Measurements from ENCODE around the gene PGLYRP2.

DNA sequence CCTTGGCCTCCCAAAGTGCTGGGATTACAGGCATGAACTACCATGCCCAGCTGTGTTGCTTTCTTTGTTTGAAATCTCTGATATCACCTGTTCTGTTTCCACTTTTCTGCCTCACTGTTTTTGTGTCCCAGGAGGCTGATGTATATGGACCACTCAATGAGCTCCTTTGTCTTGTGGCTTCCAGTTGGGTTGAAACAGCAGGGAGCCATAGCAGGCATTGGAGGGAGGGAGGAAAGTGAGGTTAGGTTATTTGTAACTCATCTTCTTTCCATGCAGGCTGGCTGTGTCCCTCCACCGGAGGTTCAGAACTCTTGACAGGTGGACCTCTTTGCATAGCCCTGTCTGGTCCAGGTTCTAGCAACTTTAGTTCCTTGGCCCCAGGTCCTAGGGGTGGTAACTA, 23.0 kb upstream of the PGLYRP2 start:
- TF ChIP-seq, protein P1, sequence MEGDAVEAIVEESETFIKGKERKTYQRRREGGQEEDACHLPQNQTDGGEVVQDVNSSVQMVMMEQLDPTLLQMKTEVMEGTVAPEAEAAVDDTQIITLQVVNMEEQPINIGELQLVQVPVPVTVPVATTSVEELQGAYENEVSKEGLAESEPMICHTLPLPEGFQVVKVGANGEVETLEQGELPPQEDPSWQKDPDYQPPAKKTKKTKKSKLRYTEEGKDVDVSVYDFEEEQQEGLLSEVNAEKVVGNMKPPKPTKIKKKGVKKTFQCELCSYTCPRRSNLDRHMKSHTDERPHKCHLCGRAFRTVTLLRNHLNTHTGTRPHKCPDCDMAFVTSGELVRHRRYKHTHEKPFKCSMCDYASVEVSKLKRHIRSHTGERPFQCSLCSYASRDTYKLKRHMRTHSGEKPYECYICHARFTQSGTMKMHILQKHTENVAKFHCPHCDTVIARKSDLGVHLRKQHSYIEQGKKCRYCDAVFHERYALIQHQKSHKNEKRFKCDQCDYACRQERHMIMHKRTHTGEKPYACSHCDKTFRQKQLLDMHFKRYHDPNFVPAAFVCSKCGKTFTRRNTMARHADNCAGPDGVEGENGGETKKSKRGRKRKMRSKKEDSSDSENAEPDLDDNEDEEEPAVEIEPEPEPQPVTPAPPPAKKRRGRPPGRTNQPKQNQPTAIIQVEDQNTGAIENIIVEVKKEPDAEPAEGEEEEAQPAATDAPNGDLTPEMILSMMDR (conservative IDR thresholded peaks at IDR 0.05; ENCODE audit: low read depth, low read length) = no peak
- TF ChIP-seq EZH2phosphoT487 (IDR thresholded peaks at IDR 0.05; ENCODE audit: borderline replicate concordance, low read length) (no peak), EZH2 (IDR thresholded peaks at IDR 0.05; ENCODE audit: low read length, unreplicated experiment) (no peak)

Data from PC-3 (cell line).